Activated naive CD4-positive, alpha-beta T cell treated with anti-CD3 and anti-CD28 coated beads, Interleukin-2, amount 10 ng/mL, durations not matched to agents 7 days and 5 days (primary cell): ENCODE data around the gene KBTBD12.

Experiments
- CTCF ChIA-PET: fragments of 350-600 bp; sonication (Branson Sonifier 250); formaldehyde crosslinking; loops from one replicate; lab custom pipeline; 2021; ENCODE audit warnings: antibody characterized with exemption; lab: Charles Lee
- DNase-seq: peaks from one replicate; pipeline ENCODE4 v3.0.0-alpha.2; 2020
- H3K27ac Mint-ChIP-seq: one replicate; pipeline ENCODE4 v1.8.0; 2021; ENCODE audit warnings: mild to moderate bottlenecking, moderate library complexity, mixed read lengths
- H3K27me3 Mint-ChIP-seq: one replicate; pipeline ENCODE4 v1.8.0; 2021; ENCODE audit warnings: mild to moderate bottlenecking, mixed read lengths
- H3K36me3 Mint-ChIP-seq: one replicate; pipeline ENCODE4 v1.8.0; 2021; ENCODE audit warnings: mixed read lengths
- H3K4me1 Mint-ChIP-seq: one replicate; pipeline ENCODE4 v1.8.0; 2021; ENCODE audit warnings: mixed read lengths
- H3K4me3 Mint-ChIP-seq: one replicate; pipeline ENCODE4 v1.8.0; 2021; ENCODE audit warnings: mild to moderate bottlenecking, moderate library complexity, mixed read lengths
- H3K9me3 Mint-ChIP-seq: one replicate; pipeline ENCODE4 v1.8.0; 2021; ENCODE audit warnings: mixed read lengths

KBTBD12 gene

GRCh38 chr3:128012050-128012449 is 97.0 kb downstream of the KBTBD12 start:
- Mint-ChIP-seq H3K27me3 (peaks cover 12% of the 10 kb centered on the region), H3K4me3 (no peak overlapping the region), H3K36me3 (no peaks in the 10 kb centered on the region), H3K27ac (no peak overlapping the region), H3K9me3 (peaks cover 3% of the 10 kb centered on the region), H3K4me1 (peaks cover 4% of the 10 kb centered on the region)
- CTCF ChIA-PET: interaction anchor here (1.1 to 1.3 kb wide), 2 partner anchors 122 to 317 kb away, joined by 3 to 5 read pairs; no protein-coding TSS in a partner anchor
- no peak for DNase-seq

- peaks cover 3% of the 10 kb centered on the region for H3K9me3 Mint-ChIP-seq
- CTCF ChIA-PET: no interaction called here
- no peaks in the 10 kb centered on the region for H3K36me3 Mint-ChIP-seq
- no peak overlapping the region for H3K27ac Mint-ChIP-seq
- no peak for DNase-seq
- peaks cover 10% of the 10 kb centered on the region for H3K27me3 Mint-ChIP-seq
- peaks cover 4% of the 10 kb centered on the region for H3K4me1 Mint-ChIP-seq
- H3K4me3 Mint-ChIP-seq: no peak overlapping the region
These were observed 99.5 kb downstream of the KBTBD12 start for GRCh38 chr3:128014548-128014947.

GRCh38 chr3:128016502-128016901 is 101.5 kb downstream of the KBTBD12 start:
- H3K27me3 Mint-ChIP-seq: peaks cover 6% of the 10 kb centered on the region
- no peak overlapping the region for H3K4me3 Mint-ChIP-seq
- peaks cover 1% of the 10 kb centered on the region for H3K4me1 Mint-ChIP-seq
- CTCF ChIA-PET: no interaction called here
- no peak overlapping the region for H3K27ac Mint-ChIP-seq
- H3K36me3 Mint-ChIP-seq: no peaks in the 10 kb centered on the region
- no peak for DNase-seq
- peaks cover 3% of the 10 kb centered on the region for H3K9me3 Mint-ChIP-seq

- no peaks in the 10 kb centered on the region for H3K9me3 Mint-ChIP-seq
- no peaks in the 10 kb centered on the region for H3K4me1 Mint-ChIP-seq
- no peak overlapping the region for H3K4me3 Mint-ChIP-seq
- H3K36me3 Mint-ChIP-seq: no peaks in the 10 kb centered on the region
- no peak for DNase-seq
- H3K27me3 Mint-ChIP-seq: peaks cover 19% of the 10 kb centered on the region
- CTCF ChIA-PET: no interaction called here
- no peak overlapping the region for H3K27ac Mint-ChIP-seq
These were observed 106.8 kb downstream of the KBTBD12 start for GRCh38 chr3:128021768-128022372.

GRCh38 chr3:128033102-128033501 is 118.1 kb downstream of the KBTBD12 start:
- Mint-ChIP-seq H3K4me1 (no peaks in the 10 kb centered on the region), H3K4me3 (no peak overlapping the region), H3K27me3 (peaks cover 14% of the 10 kb centered on the region), H3K9me3 (no peaks in the 10 kb centered on the region), H3K36me3 (no peaks in the 10 kb centered on the region), H3K27ac (no peak overlapping the region)
- CTCF ChIA-PET: interaction anchor here (0.6 kb wide), 1 partner anchor 13 kb away, joined by 3 read pairs; no protein-coding TSS in a partner anchor
- no peak for DNase-seq

GRCh38 chr3:128036119-128036518 is 121.1 kb downstream of the KBTBD12 start:
- no peak for DNase-seq
- no peaks in the 10 kb centered on the region for H3K36me3 Mint-ChIP-seq
- peaks cover 11% of the 10 kb centered on the region for H3K27me3 Mint-ChIP-seq
- no peak overlapping the region for H3K4me3 Mint-ChIP-seq
- no peak overlapping the region for H3K27ac Mint-ChIP-seq
- CTCF ChIA-PET: no interaction called here
- no peaks in the 10 kb centered on the region for H3K9me3 Mint-ChIP-seq
- no peaks in the 10 kb centered on the region for H3K4me1 Mint-ChIP-seq
